GF-D8 (cell line): ENCODE data around the gene SPP1.
"Not testable (repeated sequence)": the region's sequence is repeated elsewhere in the genome, so short reads cannot be mapped to it uniquely, and the experiment has no call there.

Source experiments
- DNase-seq: peaks from one replicate; lab custom pipeline; 2025; lab: John Stamatoyannopoulos, UW

The SPP1 gene

DNA sequence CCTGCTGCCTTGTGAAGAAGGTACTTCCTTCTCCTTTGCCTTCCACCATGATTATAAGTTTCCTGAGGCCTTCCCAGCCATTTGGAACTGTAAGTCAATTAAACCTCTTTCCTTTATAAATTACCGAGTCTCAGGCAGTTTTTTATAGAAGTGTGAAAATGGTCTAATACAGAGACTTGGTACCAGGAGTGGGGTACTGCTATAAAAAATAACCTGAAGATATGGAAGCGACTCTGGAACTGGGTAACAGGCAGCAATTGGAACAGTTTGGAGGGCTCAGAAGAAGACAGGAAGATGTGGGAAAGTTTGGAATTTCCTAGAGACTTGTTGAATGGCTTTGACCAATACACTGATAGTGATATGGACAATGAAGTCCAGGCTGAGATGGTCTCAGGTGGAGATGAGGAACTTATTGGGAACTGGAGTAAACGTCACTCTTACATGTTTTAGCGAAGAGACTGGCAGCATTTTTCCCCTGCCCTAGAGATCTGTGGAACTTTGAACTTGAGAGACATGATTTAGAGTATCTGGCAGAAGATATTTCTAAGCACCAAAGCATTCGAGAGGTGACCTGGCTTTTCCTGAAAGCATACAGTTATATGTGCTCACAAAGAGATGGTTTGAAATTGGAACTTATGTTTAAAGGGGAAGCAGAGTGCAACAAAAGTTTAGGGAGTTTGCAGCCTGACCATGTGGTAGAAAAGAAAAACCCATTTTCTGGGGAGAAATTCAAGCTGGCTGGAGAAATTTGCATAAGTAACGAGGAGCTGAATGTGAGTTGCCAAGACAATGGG is 50.6 kb downstream of the SPP1 start:
- not testable (repeated sequence) for DNase-seq

GRCh38 chr4:88027611-88028608 is 52.4 kb downstream of the SPP1 start:
- DNase-seq: peak; percentile 59

DNA sequence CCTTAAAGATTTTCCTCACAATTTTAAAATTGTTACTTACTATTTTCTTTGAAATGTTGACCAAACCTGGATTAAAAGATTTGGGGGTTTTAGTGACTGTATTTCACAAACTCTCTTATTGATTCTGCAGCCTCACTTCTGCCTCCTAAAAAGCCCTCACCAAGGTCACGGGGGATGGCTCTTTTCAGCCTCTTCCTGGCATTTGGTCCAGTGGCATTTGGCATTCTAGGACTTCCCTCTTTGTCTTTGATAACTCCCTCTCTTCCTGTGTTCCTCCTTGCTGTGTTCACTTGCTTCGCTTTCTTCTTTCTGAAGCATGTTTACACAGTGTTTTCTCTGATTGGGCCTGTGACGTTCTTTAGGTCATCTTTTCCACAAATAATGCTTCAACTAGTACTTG is 53.4 kb downstream of the SPP1 start:
- no peak for DNase-seq

DNA sequence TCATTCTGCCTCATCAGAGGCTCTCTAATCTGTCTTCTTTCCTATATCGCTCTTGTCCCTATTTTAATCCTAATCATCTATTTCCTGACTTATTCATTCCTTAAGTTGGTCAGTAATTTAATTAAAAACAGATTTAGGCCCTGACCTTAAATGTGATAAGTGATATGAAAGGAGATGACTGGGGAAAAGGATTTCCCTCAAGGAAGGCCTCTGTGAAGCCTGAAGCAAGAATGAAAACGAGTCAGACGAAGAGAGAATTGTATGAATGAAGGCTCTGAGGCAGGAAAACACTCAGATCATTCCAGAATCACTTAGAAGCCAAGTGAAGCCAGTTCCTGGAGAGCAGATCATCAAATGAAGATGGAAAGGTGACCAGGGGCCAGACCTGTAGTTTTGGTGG is 54.0 kb downstream of the SPP1 start:
- DNase-seq: no peak

DNA sequence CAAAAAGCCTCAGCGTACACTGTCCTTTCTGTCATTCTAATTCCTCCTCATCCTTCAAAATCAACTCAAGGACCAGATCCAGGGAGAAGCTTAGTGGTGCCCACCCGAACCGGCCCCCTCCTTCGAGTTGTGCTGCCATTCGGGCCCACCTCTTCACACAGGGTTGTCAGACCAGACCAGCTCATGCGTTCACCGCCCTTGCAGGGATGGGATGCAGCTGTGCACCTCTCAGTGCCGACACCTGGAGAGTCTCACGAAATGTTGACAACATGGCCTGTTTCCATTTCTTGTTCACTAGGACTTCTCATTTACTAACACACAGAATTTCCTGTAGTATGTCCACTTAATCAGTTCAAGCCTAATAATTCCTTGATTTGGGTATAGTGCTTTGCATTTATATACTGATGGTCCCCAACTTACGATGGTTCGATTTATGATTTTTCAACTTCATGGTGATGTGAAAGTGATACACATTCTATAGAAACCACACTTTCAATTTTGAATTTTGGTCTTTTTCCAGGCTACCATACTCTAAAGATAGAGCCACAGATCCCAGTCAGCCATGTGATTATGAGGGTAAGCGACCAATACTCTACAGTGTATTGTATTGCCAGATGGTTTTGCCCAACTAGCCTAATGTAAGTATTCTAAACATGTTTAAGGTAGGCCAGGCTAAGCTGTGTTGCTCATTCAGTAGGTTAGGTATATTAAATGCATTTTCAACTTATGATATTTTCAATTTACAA is 55.2 kb downstream of the SPP1 start:
- no peak for DNase-seq
